ENCODE data around the gene SOX4. TPM values are rescaled to one million over a fixed set of nuclear protein-coding genes. Genes with fewer than 3 reads are reported as not detected.

SOX4 gene
- total RNA-seq, 1 donor, result 12.4 TPM

GRCh38 chr6:21603082-21603952 is 9.8 kb downstream of the SOX4 start:
- H3K4me3 ChIP-seq (ENCODE audit: low read depth, low read length), result no peak overlapping the region
- no peak for TF ChIP-seq CTCF (IDR thresholded peaks at IDR 0.05; ENCODE audit: insufficient read depth, low read length)
- DNase-seq (ENCODE audit: low read depth), result no peak

DNA sequence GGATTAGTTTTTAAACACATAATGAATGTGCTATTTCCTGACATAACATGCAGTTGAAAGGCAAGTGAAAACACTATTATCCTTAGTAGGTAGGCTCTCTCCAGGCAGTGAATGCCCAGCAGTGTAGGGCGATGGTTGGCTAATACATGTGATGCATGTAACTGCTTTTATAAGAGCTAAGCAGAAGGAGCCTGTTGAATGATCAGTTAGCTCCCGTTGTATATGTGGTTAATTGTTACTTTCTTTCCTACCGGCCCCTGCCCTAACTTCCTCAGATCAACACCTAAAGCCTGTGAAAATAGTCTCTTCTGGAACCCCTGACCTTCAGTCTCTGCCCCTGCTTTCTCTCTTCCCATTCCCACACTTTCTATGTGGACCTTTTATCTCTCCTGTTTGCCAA is 10.5 kb downstream of the SOX4 start:
- H3K4me3 ChIP-seq (ENCODE audit: low read depth, low read length), result no peak overlapping the region
- TF ChIP-seq CTCF (IDR thresholded peaks at IDR 0.05; ENCODE audit: insufficient read depth, low read length), result no peak
- no peak for DNase-seq (ENCODE audit: low read depth)

DNA sequence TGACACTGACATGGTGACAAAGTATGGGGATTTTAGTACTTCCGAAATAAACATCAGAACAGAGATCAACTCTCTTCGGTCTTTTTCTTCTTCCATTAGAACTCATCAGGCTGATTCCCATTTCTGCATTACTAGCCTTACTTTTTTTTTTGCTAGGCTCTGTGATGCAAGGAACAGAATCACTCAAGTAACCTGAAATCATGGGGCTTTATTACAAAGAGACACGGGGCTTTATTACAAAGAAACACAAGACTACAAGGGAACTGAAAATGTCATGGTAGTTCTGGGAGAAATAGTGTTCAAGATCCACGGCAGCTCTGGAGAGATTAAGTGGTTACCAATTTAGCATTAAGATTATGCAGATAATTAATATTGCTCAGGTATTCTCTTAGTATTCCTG is 11.6 kb downstream of the SOX4 start:
- DNase-seq (ENCODE audit: low read depth), result no peak
- TF ChIP-seq CTCF (IDR thresholded peaks at IDR 0.05; ENCODE audit: insufficient read depth, low read length), result no peak

GRCh38 chr6:21608601-21609000 is 15.1 kb downstream of the SOX4 start:
- no peak for DNase-seq (ENCODE audit: low read depth)
- no peak overlapping the region for H3K4me3 ChIP-seq (ENCODE audit: low read depth, low read length)
- no peak for TF ChIP-seq CTCF (IDR thresholded peaks at IDR 0.05; ENCODE audit: insufficient read depth, low read length)

More for the DNA sequence above, 11.6 kb downstream of the SOX4 start:
- no peak overlapping the region for H3K4me3 ChIP-seq (ENCODE audit: low read depth, low read length)

GRCh38 chr6:21609881-21610329 is 16.4 kb downstream of the SOX4 start:
- H3K4me3 ChIP-seq (ENCODE audit: low read depth, low read length), result no peak overlapping the region
- DNase-seq (ENCODE audit: low read depth), result no peak
- TF ChIP-seq CTCF (IDR thresholded peaks at IDR 0.05; ENCODE audit: insufficient read depth, low read length), result no peak

GRCh38 chr6:21610341-21610740 is 16.8 kb downstream of the SOX4 start:
- DNase-seq (ENCODE audit: low read depth), result no peak
- no peak for TF ChIP-seq CTCF (IDR thresholded peaks at IDR 0.05; ENCODE audit: insufficient read depth, low read length)
- no peak overlapping the region for H3K4me3 ChIP-seq (ENCODE audit: low read depth, low read length)

Measured in fibroblast of the aortic adventitia (primary cell).